H54 (cell line): Measurements from ENCODE around the gene DLG4.
"Not testable (repeated sequence)": the region's sequence is repeated elsewhere in the genome, so short reads cannot be mapped to it uniquely, and the experiment has no call there.

Experiments used
- DNase-seq: peaks from one replicate; pipeline ENCODE4 v3.0.0; 2011; ENCODE audit warnings: low spot score, mixed read lengths; ENCODE audit not compliant: insufficient read length
- FAIRE-seq: peaks from 3 replicates; lab custom pipeline; 2011; peaks lifted over from hg19 to GRCh38; lab: Jason Lieb, UNC
- POLR2A ChIP-seq: IDR thresholded peaks from 2 replicates; pipeline ENCODE4 v1.6.1; 2011; ENCODE audit warnings: low read depth, mild to moderate bottlenecking, low read length

Gene DLG4

DNA sequence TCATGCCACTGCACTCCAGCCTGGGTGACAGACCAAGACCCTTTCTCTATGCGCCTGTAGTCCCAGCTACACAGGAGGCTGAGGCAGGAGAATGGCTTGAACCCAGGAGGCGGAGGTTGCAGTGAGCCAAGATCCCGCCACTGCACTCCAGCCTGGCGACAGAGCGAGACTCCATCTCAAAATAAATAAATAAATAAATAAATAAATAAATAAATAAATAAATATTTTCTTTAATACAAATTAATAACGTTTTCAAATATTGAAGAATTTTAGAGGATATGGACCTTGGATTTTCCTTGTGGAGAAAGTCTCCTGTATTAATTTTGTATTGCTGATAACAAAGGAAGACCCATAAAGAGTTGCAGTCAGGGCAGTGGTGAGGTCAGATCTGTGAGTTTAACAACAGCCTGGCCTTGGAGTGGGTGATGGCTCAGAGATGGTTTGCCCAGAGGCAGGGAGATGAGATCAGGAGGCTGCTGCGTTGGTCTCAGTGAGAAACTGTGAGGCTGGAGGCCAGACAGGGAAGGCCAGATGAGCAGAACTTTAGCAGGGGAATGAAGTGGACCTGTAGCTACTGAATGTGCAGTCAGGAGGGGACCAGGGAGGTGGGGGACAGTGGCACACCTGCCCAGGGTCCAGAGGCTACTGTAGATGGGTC lies 36.1 kb downstream of the DLG4 start:
- TF ChIP-seq POLR2A = no peak
- FAIRE-seq (no peak), DNase-seq (no peak)

DNA sequence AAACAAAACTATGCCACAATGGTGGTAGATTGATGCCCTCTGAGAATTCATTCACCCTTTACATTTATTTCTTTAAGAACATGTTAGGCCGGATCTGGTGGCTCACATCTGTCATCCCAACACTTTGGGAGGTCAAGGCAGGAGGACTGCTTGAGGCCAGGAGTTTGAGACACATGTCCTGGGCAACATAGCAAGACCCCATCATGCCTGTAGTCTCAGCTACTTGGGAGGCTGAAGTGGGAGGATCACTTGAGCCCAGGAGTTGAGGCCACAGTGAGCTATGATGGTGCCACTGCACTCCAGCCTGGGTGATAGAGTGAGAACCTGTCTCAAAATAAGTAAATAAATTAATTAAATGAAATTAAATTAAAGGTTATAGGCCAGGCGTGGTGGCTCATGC lies 37.5 kb downstream of the DLG4 start:
- not testable (repeated sequence) for FAIRE-seq, DNase-seq

GRCh38 chr17:7179317-7180254 lies 40.0 kb downstream of the DLG4 start, which contains the start of gene ASGR1:
Gene ASGR1, minus strand, starts transcription at chr17:7179370. Its CDS starts 807 bp downstream, at chr17:7178563.
- DNase-seq = no peak
- no peak for TF ChIP-seq POLR2A
- FAIRE-seq = no peak

DNA sequence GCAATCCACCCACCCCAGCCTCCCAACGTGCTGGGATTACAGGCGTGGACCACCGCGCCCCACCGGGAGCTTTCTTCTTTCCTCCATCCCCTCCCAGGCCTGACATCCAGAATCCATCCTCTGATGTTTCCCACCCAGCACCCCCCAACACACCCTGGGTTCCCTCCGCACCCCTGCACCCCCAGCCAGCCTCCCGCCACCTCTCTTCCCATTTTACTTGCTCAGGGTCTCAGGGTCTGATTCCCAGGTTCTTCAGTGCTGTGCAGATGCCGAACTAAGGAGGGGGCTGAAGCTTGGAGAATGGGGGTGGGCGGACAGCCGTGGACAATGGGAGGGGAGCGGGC lies 40.7 kb downstream of the DLG4 start:
- TF ChIP-seq POLR2A = no peak
- FAIRE-seq (no peak), DNase-seq (no peak)

- DNase-seq = peak; percentile 53
- no peak for FAIRE-seq
- TF ChIP-seq POLR2A = no peak
These were observed 41.6 kb downstream of the DLG4 start for GRCh38 chr17:7177954-7178477.

GRCh38 chr17:7177191-7177953 lies 42.3 kb downstream of the DLG4 start:
- FAIRE-seq (no peak), DNase-seq (peak; percentile 81)

GRCh38 chr17:7176841-7177190 lies 42.8 kb downstream of the DLG4 start:
- DNase-seq (no peak), FAIRE-seq (no peak)
- TF ChIP-seq POLR2A = no peak

More at GRCh38 chr17:7177191-7177953, 42.3 kb downstream of the DLG4 start:
- TF ChIP-seq POLR2A = no peak

- no peak for DNase-seq
- TF ChIP-seq POLR2A = no peak
- no peak for FAIRE-seq
These were observed 43.4 kb downstream of the DLG4 start for GRCh38 chr17:7176107-7176840.

DNA sequence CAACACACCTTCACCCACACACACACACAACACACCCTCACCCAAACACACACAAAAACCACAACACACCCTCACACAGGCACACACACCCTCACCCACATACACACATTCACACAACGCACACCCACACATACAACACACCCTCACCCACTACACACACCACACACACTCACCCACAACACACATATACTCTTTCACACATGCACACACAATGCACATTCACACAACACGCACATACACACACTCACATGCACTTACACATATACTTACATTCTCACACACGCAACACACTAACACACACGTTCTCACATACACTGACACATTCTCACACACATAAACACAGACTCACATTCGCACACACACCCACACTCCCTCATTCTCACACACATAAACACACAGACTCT lies 44.3 kb downstream of the DLG4 start:
- FAIRE-seq = no peak
- TF ChIP-seq POLR2A = no peak

GRCh38 chr17:7174603-7175326 lies 44.9 kb downstream of the DLG4 start:
- FAIRE-seq = no peak
- DNase-seq = no peak

More for the DNA sequence above, 44.3 kb downstream of the DLG4 start:
- DNase-seq = no peak

DNA sequence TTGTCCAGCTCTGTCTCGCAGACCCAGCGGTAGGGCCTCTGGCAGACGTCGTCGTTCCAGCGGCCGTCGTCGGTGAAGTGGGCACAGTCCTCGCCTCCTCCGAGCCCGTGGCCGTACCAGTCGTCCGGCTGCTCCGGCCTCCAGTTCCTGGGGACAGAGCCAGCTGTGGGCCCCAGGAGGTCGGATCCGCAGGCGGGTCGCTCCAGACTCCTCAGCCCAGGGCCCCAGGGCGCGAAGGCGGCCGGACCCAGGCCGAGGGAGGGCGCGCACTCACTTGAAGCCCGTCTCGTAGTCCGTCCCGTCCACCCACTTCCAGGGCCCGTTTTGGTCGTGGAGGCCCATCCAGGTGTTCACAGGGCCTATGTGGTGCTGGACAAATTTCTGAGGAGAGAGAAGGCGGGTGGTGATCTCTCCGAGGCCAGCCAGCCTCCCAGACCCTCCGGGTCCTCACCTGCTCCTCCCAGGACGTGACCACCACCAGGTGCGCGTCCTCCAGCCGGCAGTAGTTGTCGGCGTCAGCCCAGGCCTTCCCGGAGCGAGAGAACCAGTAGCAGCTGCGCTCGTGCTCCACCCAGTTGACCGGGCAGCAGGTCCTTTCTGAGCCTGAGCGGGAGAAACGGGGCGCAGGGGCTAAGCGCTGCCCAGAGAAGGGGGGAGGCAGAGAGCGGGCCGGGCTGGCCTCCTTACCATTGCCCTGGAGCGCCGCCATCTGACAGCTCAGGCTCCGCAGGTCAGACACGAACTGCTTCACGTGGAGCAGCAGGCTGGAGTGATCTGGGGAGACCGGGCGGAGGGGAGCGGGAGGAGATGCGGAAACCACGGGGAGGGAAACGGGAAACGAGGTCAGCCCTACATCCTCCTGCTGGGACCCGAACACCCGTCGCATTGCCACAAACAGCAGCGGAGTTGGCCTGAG lies 45.7 kb downstream of the DLG4 start:
- FAIRE-seq (no peak), DNase-seq (no peak)
- TF ChIP-seq POLR2A = no peak

More at GRCh38 chr17:7174603-7175326, 44.9 kb downstream of the DLG4 start:
- TF ChIP-seq POLR2A = no peak

DNA sequence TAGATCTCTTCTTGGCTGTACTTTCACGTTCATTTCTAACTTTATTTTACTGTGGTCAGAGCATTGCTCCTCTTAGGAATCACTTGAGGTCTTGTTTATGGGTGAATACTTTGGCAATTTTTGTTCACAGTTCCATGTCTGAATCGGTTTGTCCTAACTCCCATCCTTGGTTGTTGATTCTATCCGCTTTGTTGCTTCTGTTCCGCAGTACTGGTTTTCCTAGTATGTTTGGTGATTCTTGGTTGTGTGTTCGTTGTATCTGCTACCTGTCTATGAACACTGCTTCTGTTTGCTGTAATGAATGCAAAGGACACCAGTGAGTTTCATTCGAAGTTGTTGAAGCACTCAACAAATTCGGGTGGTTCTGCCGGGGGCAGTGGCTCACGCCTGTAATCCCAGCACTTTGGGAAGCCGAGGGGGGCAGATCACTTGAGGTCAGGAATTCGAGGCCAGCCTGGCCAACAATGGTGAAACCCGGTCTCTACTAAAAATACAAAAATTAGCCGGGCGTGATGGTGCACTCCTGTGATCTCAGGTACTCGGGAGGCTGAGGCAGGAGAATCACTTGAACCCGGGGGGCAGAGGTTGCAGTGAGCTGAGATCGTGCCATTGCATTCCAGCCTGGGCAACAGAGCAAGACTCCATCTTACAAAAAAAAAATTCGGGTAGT lies 47.0 kb downstream of the DLG4 start:
- not testable (repeated sequence) for FAIRE-seq, DNase-seq

GRCh38 chr17:7169565-7169908 lies 50.1 kb downstream of the DLG4 start:
- not testable (repeated sequence) for FAIRE-seq, DNase-seq

GRCh38 chr17:7168841-7169564 lies 50.6 kb downstream of the DLG4 start:
- FAIRE-seq, DNase-seq: not testable (repeated sequence)
